ENCODE data around the gene NKAIN1. TPM values are rescaled to one million over a fixed set of nuclear protein-coding genes. Genes with fewer than 3 reads are reported as not detected.

The NKAIN1 gene
- total RNA-seq, 1 experiment from 2014 or later: 36.8 TPM

DNA sequence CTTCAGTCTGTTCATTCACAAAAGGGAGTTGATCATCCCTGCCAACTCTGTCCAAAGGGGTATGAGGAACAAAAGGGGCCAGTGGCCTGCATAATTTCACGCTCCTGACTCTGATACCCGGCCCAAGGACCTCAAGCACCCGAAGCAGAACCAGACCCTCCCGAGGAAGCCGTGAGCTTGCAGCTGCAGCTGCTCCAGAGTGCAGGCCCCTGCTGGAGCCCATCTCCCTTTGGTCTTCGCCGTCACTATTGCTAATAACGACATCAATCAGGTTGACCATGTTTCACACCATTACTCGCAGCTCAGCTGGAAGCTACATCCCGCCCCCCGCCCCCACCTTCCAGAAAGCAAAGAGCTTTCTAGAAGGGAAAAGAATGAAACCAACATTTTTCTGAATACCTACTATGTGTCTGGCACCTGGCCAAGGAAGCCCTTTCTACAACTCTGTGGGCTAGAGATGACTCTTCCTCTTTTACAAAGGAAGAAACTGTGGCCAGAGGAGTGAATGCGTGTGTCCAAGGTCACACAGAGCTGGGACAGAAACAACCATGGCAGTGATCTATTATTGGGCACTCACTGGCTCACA, 5.5 kb downstream of the NKAIN1 start (continued):
- TF ChIP-seq, protein P1, sequence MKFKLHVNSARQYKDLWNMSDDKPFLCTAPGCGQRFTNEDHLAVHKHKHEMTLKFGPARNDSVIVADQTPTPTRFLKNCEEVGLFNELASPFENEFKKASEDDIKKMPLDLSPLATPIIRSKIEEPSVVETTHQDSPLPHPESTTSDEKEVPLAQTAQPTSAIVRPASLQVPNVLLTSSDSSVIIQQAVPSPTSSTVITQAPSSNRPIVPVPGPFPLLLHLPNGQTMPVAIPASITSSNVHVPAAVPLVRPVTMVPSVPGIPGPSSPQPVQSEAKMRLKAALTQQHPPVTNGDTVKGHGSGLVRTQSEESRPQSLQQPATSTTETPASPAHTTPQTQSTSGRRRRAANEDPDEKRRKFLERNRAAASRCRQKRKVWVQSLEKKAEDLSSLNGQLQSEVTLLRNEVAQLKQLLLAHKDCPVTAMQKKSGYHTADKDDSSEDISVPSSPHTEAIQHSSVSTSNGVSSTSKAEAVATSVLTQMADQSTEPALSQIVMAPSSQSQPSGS (CRISPR knock-in tag; IDR thresholded peaks at IDR 0.05; ENCODE audit: borderline replicate concordance, low read depth): no peak
- TF ChIP-seq CBFB (CRISPR knock-in tag; IDR thresholded peaks at IDR 0.05; ENCODE audit: low read depth): no peak
- TF ChIP-seq JAZF1 (CRISPR knock-in tag; IDR thresholded peaks at IDR 0.05): no peak
- TF ChIP-seq, protein P2, sequence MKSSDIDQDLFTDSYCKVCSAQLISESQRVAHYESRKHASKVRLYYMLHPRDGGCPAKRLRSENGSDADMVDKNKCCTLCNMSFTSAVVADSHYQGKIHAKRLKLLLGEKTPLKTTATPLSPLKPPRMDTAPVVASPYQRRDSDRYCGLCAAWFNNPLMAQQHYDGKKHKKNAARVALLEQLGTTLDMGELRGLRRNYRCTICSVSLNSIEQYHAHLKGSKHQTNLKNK (CRISPR knock-in tag; IDR thresholded peaks at IDR 0.05): no peak
- TF ChIP-seq NFE2L1 (CRISPR knock-in tag; IDR thresholded peaks at IDR 0.05): no peak
- TF ChIP-seq ATF1 (CRISPR knock-in tag; IDR thresholded peaks at IDR 0.05): no peak
- TF ChIP-seq ZNF423 (CRISPR knock-in tag; IDR thresholded peaks at IDR 0.05): no peak
- TF ChIP-seq, protein P3, sequence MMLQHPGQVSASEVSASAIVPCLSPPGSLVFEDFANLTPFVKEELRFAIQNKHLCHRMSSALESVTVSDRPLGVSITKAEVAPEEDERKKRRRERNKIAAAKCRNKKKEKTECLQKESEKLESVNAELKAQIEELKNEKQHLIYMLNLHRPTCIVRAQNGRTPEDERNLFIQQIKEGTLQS (CRISPR knock-in tag; conservative IDR thresholded peaks at IDR 0.05): no peak

DNA sequence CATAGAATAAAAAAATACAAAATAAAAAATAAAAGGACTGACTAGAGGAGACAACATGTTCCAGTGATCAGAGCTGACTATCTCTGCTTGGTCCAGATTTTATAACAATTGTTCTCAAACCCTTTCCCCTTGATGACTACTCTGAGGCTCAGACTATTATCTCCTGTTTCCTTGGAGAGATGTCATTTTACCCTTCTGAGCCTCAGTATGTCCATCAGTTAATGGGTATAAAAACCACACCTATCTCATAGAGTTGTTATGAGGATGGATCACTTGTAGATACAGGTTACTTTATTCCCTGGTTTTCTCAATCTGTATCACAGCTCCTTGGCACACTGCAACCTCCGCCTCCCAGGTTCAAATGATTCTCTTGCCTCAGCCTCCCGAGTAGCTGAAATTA, 7.0 kb downstream of the NKAIN1 start:
- POLR2A ChIA-PET: no interaction called here
- TF ChIP-seq NFE2L1 (CRISPR knock-in tag; IDR thresholded peaks at IDR 0.05): no peak
- TF ChIP-seq, protein P4, sequence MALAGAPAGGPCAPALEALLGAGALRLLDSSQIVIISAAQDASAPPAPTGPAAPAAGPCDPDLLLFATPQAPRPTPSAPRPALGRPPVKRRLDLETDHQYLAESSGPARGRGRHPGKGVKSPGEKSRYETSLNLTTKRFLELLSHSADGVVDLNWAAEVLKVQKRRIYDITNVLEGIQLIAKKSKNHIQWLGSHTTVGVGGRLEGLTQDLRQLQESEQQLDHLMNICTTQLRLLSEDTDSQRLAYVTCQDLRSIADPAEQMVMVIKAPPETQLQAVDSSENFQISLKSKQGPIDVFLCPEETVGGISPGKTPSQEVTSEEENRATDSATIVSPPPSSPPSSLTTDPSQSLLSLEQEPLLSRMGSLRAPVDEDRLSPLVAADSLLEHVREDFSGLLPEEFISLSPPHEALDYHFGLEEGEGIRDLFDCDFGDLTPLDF (CRISPR knock-in tag; IDR thresholded peaks at IDR 0.05): no peak
- H3K4me1 Mint-ChIP-seq: peaks cover 11% of the 10 kb centered on the region
- H3K36me3 Mint-ChIP-seq: no peaks in the 10 kb centered on the region
- ATAC-seq: no peak
- no peaks in the 10 kb centered on the region for H3K27me3 Mint-ChIP-seq (ENCODE audit: low read depth)
- no peak overlapping the region for H3K4me3 Mint-ChIP-seq
- CTCF ChIA-PET: interaction anchor here (0.5 to 0.8 kb wide), 2 partner anchors 152 to 189 kb away, joined by 3 read pairs; no protein-coding TSS in a partner anchor
- DNase-seq (ENCODE audit: low spot score): no peak
- H3K9me3 Mint-ChIP-seq: no peaks in the 10 kb centered on the region
- no peak overlapping the region; the same call in 1 of the 2 replicates for H3K27ac Mint-ChIP-seq

DNA sequence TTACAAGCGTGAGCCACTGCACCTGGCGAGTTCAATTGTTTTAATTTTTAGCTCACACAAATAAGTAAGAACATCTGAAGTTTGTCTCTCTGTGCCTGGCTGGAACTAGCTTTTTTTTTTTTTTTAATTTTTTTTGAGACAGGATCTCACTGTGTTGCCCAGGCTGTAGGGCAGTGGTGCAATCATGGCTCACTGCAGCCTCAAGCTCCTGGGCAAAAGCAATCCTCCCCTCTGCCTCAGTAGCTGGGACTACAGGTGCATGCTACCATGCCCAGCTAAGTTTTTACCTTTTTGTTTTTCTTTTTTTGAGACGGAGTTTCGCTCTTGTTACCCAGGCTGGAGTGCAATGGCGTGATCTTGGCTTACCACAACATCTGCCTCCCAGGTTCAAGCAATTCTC, 7.9 kb downstream of the NKAIN1 start:
- DNase-seq (ENCODE audit: low spot score): no peak
- POLR2A ChIA-PET: no interaction called here
- H3K36me3 Mint-ChIP-seq: no peaks in the 10 kb centered on the region
- CTCF ChIA-PET: interaction anchor here (0.6 to 0.8 kb wide), 3 partner anchors 16 to 190 kb away, joined by 3 to 4 read pairs (median 3); no protein-coding TSS in a partner anchor
- no peaks in the 10 kb centered on the region for H3K9me3 Mint-ChIP-seq
- ATAC-seq: no peak
- no peak overlapping the region for H3K27ac Mint-ChIP-seq
- peaks cover 11% of the 10 kb centered on the region for H3K4me1 Mint-ChIP-seq
- no peaks in the 10 kb centered on the region for H3K27me3 Mint-ChIP-seq (ENCODE audit: low read depth)
- no peak for TF ChIP-seq ZBTB21 (CRISPR knock-in tag; IDR thresholded peaks at IDR 0.05; ENCODE audit: borderline replicate concordance)
- TF ChIP-seq, protein P5, sequence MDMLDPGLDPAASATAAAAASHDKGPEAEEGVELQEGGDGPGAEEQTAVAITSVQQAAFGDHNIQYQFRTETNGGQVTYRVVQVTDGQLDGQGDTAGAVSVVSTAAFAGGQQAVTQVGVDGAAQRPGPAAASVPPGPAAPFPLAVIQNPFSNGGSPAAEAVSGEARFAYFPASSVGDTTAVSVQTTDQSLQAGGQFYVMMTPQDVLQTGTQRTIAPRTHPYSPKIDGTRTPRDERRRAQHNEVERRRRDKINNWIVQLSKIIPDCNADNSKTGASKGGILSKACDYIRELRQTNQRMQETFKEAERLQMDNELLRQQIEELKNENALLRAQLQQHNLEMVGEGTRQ (CRISPR knock-in tag; IDR thresholded peaks at IDR 0.05): no peak
- TF ChIP-seq NR1H2 (CRISPR knock-in tag; IDR thresholded peaks at IDR 0.05): no peak
- no peak for TF ChIP-seq MYBL2 (CRISPR knock-in tag; IDR thresholded peaks at IDR 0.05)
- TF ChIP-seq CREM (CRISPR knock-in tag; IDR thresholded peaks at IDR 0.05): no peak
- TF ChIP-seq TCF7 (CRISPR knock-in tag; IDR thresholded peaks at IDR 0.05; ENCODE audit: low read depth): no peak
- TF ChIP-seq ZNF317 (CRISPR knock-in tag; IDR thresholded peaks at IDR 0.05; ENCODE audit: borderline replicate concordance, low read depth): no peak
- no peak for TF ChIP-seq JUN (CRISPR knock-in tag; IDR thresholded peaks at IDR 0.05)
- no peak for TF ChIP-seq RORB (CRISPR knock-in tag; IDR thresholded peaks at IDR 0.05)
- TF ChIP-seq FOXP1 (CRISPR knock-in tag; IDR thresholded peaks at IDR 0.05; ENCODE audit: borderline replicate concordance): no peak
- TF ChIP-seq, protein P6, sequence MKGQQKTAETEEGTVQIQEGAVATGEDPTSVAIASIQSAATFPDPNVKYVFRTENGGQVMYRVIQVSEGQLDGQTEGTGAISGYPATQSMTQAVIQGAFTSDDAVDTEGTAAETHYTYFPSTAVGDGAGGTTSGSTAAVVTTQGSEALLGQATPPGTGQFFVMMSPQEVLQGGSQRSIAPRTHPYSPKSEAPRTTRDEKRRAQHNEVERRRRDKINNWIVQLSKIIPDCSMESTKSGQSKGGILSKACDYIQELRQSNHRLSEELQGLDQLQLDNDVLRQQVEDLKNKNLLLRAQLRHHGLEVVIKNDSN (CRISPR knock-in tag; IDR thresholded peaks at IDR 0.05): no peak
- H3K4me3 Mint-ChIP-seq: no peak overlapping the region
